H1 (cell line): ENCODE results near the gene HOXA11.

ENCODE experiments used
- CBX5 ChIP-seq: fragments of 300-800, 300-1000 bp; sonication (generic); IDR thresholded peaks from 2 replicates; pipeline ENCODE4 v1.7.1; 2016; ENCODE audit warnings: antibody characterized with exemption, low read length, low read depth
- CBX8 ChIP-seq: fragments of 300-800, 300-1000 bp; sonication (generic); IDR thresholded peaks from 2 replicates; pipeline ENCODE4 v1.7.1; 2016; ENCODE audit warnings: low read depth, low read length, borderline replicate concordance
- CEBPB ChIP-seq: IDR thresholded peaks from 2 replicates; pipeline ENCODE4 v1.6.1; 2012; ENCODE audit warnings: low read depth, low read length
- CTCF ChIP-seq, 3 experiments: IDR thresholded peaks; 1 replicate in 2 of 3; 2 replicates in 1 of 3; pipeline versions ENCODE4 v1.5.1 to v1.6.1; 2011; ENCODE audit warnings: low read length in 3 of 3, mild to moderate bottlenecking in 3 of 3, inconsistent platforms in 2 of 3, low read depth in 1 of 3, moderate library complexity in 1 of 3; ENCODE audit not compliant: insufficient read depth in 1 of 3; ENCODE audit errors: control extremely low read depth in 1 of 3
- EZH2 ChIP-seq: fragments of 200-600 bp; sonication (generic); IDR thresholded peaks from 2 replicates; pipeline ENCODE4 v1.7.1; 2012; ENCODE audit warnings: low read depth, mild to moderate bottlenecking, moderate library complexity, low read length, inconsistent platforms; ENCODE audit not compliant: severe bottlenecking
- KDM5A ChIP-seq: fragments of 200-600 bp; IDR thresholded peaks from 2 replicates; pipeline ENCODE4 v1.7.1; 2012; ENCODE audit warnings: mild to moderate bottlenecking, low read length, inconsistent platforms, mixed read lengths
- MAX ChIP-seq: IDR thresholded peaks from 2 replicates; pipeline ENCODE4 v1.6.1; 2012; ENCODE audit warnings: inconsistent platforms
- POLR2A ChIP-seq, 2 experiments: IDR thresholded peaks; 1 replicate in 1 of 2; 2 replicates in 1 of 2; pipeline ENCODE4 v1.6.1; 2011; ENCODE audit warnings: low read depth in 2 of 2, low read length in 2 of 2, mild to moderate bottlenecking in 2 of 2; ENCODE audit errors: control extremely low read depth in 1 of 2
- POLR2AphosphoS5 ChIP-seq: IDR thresholded peaks from 2 replicates; pipeline ENCODE4 v1.6.1; 2011; ENCODE audit warnings: low read depth, low read length
- RAD21 ChIP-seq, 2 experiments: IDR thresholded peaks in 1 of 2; conservative IDR thresholded peaks in 1 of 2; 2 replicates each; pipeline ENCODE4 v1.6.1; 2011; ENCODE audit warnings: low read depth in 2 of 2, low read length in 2 of 2, improper control_type of control experiment in 1 of 2, inconsistent platforms in 1 of 2, mild to moderate bottlenecking in 1 of 2, moderate library complexity in 1 of 2
- RBBP5 ChIP-seq: IDR thresholded peaks from 2 replicates; pipeline ENCODE4 v1.7.1; 2012; ENCODE audit warnings: low read depth, mild to moderate bottlenecking, inconsistent platforms, low read length, moderate library complexity, borderline replicate concordance
- RNF2 ChIP-seq: fragments of 200-900, 300-1000 bp; sonication (generic); IDR thresholded peaks from 2 replicates; pipeline ENCODE4 v1.7.1; 2016; ENCODE audit warnings: borderline replicate concordance, low read depth, mild to moderate bottlenecking, antibody characterized with exemption, low read length; ENCODE audit not compliant: poor library complexity, severe bottlenecking; ENCODE audit errors: missing control alignments
- USF2 ChIP-seq: IDR thresholded peaks from 2 replicates; pipeline ENCODE4 v1.6.1; 2011; ENCODE audit warnings: low read length, improper control_type of control experiment

GRCh38 chr7:27159266-27160144 is 25.5 kb downstream of the HOXA11 start:
- TF ChIP-seq POLR2A (IDR thresholded peaks at IDR 0.05; ENCODE audit: control extremely low read depth in 1 of 2, low read depth in 2 of 2, low read length in 2 of 2) (no peak), USF2 (no peak), CBX8 (no peak), MAX (no peak), CEBPB (no peak), RAD21 (IDR thresholded peaks at IDR 0.05 in 1 of 2, conservative IDR thresholded peaks at IDR 0.05 in 1 of 2; ENCODE audit: low read depth in 2 of 2, low read length in 2 of 2) (no peak), RNF2 (peak; percentile 37), CTCF (IDR thresholded peaks at IDR 0.05; ENCODE audit: control extremely low read depth in 1 of 3, insufficient read depth in 1 of 3, low read depth in 1 of 3, low read length in 3 of 3) (no peak), POLR2AphosphoS5 (no peak), CBX5 (no peak), RBBP5 (no peak), KDM5A (no peak), EZH2 (no peak)
